Measurements from ENCODE around the gene GLCE.

The GLCE gene

DNA sequence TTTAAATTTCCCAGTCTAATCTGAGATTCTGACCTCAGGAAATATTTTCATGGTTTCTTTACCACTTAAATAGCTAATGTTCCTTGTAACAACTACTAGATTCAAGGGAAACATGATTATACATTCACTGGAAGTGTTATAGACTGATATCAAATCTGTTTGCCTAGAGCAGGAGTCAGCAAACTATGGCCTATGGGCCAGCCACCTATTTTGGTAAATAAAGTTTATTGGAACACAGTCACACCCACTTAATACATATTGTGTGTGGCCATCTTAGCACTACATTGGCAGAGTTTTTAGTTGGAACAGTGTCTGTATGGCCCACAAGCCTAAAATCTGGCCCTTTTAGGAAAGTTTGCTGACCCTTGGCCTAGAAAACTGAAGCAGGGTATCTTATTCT lies 50.1 kb downstream of the GLCE start:
- DNase-seq = no peak

DNA sequence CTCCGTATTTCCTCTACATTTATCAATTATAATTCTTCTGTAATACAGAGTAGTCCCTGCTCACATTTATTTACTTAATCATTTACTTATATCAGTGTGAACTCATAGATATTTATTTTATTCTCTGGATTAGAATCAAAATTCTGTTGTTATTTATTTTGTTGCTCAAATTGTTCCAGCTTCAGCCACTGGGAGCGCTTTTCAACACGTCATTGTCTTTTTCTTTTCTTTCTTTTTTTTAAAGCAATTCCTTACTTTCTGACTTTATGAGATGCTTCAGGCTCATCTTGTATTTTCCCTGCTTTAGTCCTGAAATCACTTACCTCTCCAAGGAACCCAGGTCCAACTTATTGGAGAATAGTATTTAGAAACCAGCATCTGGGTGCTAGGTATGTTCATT lies 53.4 kb downstream of the GLCE start:
- DNase-seq = no peak

DNA sequence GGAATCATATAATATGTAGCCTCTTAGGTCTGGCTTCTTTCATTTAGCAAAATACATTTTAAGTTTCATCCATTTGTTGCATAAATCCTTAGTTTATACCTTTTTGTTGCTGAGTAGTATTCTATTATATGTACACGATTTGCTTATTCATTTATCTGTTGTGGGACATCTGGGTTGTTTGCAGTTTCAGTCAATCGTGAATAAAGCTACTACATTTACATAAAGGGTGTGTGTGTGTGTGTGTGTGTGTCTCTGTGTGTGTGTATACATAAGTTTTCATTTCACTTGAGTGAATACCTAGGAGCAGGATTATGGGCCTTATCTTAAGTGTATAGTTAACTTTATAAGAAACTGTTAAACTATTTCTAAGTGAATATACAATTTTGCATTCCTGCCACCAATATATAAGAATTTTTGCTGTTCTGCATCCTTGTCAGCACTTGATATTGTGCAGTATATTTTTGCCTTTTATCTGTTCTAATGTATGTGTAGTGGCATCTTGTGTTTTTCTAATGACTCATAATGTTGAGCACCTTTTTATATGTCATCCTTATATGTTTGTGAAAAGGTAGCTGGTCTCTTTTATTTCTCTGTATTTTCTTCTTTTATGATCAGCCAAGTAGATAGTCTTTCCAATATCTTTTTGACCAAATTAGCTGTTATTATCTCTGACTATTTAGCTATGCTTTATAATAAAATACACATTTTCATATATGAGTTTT lies 55.0 kb downstream of the GLCE start:
- DNase-seq = no peak

DNA sequence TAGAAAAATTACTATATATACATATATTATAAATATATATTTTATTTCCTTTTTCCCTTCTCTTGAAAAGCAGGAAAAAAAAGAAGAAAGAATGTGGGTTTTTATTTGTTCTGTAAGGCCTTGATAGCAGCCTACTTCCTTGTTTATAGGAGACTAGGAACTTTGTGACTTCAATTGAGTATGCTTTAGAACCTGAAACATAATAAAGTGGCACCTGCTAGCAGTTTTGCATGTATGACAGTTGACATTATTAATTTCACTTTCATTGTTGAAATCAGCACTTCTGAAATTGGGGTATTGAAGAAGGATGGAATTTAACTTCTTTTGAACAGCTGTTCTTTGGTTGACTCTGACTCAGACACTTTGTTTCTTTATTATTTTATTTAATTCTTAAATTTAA lies 56.9 kb downstream of the GLCE start:
- DNase-seq = no peak

DNA sequence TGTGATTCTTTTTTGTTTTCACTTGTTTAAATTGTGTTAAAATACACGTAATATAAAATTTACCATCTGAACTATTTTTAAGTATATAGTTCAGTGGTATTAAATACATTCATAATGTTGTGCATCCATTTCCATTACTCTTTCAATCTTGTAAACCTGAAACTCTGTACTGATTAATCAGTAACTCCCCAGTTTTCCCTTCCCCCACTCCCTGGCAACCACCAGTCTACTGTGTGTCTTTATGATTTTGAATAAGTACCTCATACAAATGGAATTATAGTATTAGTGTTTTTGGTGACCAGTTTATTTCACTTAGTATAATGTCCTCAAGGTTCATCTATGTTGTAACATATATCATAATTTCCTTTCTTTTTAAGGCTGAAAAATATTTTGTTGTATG lies 59.3 kb downstream of the GLCE start:
- no peak for DNase-seq

DNA sequence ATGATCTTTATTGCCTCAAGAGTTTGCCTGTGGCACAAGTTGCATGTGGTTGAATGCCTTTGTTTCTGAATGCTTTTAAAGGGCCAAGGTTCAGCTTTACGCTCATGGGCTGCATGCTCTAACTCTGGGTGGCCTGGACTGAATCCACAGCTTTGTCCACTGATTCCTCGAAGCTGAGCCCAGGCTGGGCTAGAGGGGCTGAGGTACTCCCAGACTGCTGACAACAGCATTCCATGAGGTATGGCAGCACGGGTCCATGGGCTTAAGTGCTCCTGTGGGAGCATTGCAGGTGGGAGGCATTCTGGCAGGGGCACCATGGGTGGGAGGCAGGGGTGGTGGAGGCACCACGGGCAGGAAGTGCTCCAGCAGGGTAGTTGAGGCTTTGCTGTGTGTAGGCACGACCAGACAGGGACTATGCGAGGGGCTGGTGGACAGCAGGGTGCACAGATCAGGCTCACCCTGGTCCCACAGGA lies 61.6 kb downstream of the GLCE start:
- no peak for DNase-seq

DNA sequence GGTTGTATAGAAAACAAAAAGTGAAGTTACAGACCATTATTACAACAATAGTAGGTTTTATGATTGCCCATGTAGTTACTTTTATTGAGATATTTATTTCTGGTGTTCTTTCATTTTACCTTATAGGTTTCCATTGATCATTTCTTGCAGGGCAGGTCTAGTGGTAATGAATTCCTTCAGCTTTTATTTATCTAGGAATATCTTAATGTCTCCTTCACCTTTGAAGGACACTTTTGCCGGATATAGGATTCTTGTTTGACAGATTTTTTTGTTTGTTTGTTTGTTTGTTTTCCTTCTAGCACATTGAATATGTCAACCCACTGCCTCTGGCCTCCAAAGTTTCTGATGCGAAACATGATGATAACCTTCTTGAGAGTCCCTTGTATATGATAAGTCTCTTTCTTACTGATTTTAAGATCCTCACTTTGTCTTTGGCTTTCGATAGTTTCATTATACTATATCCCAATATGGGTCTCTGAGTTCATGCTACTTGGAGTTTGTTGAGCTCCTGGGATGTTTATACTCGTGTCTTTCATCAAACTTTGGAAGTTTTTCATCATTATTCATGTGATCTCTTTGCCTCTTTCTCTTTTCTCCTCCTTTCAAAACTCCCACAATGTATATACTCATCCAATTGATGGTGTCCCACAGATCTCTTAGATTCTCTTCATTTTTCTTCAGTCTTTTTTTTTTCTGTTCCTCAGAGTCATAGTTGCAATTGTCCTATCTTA lies 62.8 kb downstream of the GLCE start:
- DNase-seq = no peak

DNA sequence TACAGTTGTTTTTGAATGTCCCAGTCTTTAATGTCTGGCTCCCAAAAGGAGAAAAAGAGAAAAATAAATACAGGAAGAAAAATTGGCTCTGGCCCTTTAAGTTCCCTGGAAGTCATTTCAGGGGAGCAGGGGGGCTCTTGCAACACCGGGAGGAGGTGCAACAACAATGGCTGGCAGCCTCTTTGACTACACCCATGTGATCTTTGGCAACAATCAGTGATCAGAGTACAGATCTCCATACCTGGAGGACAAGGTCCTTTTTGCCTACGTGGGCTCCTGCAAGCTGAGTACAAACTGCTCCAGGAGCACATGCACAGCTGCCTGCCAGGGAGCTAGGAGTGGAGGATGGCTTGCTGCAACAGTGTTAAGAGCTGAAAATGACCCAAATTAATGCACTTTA lies 63.9 kb downstream of the GLCE start:
- DNase-seq = no peak

DNA sequence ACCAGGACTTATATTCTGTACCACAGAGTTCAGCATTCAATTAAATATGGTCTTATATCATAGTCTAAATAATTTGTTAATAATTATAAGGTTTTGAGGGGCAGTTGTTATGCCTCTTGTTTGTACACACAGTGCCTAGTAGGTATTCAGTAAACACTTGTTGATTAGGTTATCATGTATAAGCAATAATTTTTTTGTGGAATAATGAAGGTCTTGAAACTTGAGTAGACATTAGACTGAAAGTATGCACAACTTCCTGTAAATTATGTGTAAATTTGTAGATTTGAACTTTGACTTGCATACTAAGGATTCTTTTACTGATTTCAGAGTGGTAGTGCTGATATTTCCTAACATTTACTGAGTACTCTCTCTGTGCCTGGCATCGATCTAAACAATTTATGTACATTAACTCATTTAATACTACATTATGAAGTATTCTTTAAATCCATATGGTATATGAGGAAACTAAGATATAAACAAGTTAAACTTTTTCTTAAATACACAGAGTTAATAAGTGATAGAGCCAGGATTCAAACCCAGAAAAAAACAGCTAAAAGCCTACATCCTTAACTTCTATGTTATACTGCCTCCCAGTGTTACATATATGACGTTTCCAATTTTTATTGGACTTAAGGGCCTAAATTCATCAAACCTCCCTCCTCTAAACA lies 65.1 kb downstream of the GLCE start:
- no peak for DNase-seq

DNA sequence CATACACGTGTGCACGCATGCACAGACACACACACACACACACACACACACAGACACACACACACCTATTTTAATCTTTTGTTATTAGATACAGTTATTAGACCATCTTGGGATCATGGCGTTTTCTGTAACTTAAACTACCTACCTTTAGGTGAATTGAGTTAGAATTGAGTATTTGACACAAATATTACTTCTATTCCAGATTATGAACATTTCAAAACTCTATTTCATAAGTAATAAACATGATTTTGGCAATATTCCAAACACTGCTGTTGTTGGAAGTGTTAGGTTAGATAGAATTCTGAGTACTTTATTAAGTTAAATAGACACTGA lies 65.6 kb downstream of the GLCE start:
- no peak for DNase-seq

DNA sequence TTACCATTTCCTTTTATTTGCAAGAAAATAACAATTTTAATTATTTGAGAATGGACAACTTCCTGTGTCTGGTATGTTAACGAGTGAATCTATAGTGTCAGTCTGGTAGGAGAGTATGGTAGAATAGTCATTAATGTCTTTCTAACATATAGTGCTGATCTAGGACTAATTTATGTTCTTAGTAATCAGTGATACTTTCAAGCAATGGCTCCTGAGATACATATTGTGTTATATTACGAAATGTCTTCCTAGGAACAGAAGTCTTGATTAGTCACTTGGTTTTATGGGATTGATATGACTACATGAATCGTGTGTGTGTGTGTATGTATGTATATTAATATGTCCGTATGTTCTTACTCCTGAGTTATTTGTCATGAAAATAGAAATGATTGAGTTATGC lies 71.7 kb downstream of the GLCE start:
- DNase-seq = no peak

DNA sequence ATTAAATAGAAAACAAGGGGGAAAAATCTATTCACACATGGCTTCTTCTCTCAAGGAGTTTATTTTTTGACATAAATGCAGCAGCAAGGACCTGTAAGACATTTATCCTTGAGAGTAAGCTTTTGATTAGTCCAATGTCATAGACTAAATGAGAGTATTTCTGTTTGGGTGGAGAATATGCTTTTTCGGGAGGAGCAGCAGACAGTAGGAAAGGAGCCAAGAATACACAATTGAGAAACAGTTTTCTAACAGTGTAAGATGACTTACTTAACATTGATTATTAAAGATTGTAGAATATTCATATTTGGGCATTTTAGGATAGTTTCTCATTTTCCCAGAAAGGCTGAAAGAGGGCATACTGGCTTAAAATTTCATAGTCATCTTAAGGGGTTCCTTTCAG lies 72.3 kb downstream of the GLCE start:
- no peak for DNase-seq

DNA sequence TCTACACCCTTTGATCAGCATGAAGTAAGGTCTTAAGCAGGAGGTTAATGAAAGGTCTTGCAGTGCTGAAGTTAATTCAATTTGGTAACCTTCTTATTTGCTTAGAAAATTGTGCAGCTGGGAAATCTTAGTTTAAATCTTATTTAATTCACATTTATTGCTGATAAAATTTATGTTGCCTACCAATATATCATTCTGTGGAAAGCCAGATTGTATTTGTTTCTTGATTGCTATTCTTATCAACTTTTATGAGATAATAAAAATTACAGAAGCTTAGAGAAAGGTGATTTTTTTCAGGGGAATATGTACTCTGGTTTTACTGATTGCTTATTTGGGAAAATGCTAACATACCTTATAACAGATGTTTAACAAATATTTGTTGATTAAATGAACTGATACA lies 74.2 kb downstream of the GLCE start:
- DNase-seq = no peak

DNA sequence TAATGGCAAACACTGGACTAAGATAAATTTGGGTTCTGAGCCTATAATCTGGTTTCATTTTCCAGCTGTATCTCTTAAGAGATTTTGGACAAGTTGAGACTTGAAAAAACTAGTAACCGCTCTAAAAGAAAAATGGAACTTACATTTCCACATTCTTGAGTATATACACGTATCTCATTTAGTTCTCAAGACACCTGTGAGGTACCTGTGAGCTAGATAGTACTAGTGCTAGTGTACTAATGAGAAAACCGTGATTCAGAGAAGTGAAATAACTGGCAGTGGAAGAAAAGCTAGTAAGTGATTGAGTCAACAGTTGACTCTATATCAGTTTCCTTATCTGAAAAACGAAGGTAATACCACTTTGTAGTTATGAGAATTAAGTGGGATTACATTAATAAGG lies 76.1 kb downstream of the GLCE start:
- DNase-seq = no peak

DNA sequence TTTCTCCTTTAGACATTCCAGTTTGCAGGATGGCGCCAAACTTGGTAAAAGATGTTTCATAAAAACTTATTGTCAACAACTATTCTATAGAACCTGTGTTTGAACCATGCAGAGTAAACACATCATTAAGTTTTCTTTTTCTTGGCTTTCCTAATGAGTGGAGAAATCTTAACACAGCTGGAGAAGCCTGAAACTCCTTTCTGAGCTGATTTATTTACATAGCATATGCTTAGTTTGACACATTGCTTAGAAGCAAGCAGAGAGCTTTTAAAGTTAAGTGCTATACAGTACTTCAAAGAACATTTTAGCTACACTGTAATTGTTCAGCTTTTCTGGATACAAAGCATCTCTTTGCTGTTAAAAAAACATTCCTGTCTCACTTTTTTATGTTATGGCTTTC lies 77.3 kb downstream of the GLCE start:
- DNase-seq = no peak

DNA sequence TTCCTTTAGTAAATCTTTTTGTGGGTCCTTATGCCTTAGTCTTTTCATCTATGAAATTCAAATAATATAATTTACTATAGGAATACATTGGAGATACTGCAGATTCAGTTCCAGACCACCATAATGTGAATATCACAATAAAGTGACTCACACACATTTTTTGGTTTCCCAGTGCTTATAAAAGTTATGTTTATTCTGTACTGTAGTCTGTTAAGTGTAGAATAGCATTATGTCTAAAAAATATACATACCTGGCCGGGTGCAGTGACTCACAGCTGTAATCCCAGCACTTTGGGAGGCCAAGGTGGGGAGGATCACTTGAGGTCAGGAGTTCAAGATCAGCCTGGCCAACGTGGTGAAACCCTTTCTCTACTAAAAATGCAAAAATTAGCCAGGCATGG lies 84.4 kb downstream of the GLCE start:
- DNase-seq = no peak

DNA sequence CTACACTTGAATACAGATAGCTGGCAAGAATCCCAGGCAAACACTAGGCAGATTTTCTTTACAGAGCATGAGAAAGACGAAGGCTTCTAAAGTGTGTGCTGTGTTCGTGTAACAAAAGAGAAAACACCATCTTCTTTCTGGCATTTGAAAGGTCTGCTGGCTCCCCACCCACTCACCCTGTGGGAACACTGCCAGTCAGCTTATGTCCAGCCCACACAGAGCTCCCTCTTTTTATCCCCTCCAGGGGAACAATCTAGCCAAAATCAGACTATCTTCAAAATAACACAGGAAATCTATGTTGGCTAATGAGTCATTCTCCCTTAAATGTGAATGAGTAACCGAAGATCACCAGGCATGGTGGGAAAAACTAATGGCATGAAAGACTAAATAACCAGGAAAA lies 92.7 kb downstream of the GLCE start:
- DNase-seq = no peak

DNA sequence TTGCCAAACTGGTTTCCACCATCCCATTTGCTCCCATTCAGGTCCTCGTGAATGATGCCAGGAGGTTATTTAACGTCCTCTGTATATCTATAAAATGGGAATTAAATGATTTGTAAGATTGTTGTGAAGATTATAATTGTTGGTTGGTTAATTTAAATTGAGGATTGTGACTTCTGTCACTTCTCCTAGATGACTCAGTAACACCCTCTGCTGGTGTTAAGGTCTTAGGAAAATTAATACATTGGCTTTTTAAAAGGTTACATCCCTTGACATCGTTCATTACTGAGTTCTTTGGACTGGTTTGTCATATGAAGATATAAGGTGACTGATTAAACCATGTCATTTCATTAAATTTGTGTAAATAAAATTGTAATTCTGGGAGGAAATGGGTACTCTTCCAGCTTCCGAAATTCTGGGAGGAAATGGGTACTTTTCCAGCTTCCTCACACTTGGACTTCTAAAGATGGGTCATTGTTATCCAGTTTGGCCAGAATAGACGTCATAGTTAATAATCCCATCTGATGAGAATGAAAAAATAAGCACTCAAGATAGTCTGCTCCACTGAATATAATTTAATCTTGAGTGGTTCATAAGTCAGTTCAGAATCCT lies 105.0 kb downstream of the GLCE start:
- DNase-seq = peak; percentile 39

DNA sequence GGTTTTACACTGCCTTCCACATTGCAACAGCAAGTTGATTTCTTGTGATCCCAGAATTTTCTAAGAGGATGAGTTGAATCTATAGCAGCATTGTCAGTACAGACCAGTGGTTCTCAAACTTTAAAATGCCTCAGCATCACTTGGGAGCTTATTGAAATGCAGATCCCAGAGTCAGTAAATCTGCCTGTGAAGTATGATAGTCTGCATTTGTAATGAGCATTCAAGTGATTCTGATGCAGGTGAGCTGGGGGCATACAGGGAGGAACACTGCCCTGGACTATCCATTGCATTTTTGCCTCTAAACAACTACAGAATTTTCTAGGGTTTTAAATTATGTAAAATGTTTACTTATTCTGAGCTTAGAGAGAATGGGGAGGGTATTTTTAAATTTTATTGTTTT lies 110.8 kb downstream of the GLCE start:
- DNase-seq = no peak

DNA sequence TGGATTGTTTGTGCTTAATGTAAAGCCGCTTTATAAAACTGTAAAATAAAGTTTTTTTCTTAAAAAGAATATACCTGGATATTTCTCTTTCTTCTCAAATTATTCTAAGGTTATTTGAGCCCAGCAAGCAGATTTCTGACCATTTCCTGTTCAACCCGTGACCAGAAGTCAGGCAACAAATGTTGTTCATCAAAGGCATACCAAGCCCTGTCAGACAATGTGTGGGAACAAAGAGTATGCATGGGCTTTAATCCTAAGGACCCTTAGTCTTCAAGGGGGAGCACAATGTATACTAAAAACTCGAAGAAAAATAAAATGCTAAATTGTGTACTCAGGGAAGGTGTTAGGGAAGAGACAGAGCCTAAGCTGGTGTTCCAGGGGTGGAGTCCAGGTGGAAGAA lies 111.7 kb downstream of the GLCE start:
- DNase-seq = no peak

DNA sequence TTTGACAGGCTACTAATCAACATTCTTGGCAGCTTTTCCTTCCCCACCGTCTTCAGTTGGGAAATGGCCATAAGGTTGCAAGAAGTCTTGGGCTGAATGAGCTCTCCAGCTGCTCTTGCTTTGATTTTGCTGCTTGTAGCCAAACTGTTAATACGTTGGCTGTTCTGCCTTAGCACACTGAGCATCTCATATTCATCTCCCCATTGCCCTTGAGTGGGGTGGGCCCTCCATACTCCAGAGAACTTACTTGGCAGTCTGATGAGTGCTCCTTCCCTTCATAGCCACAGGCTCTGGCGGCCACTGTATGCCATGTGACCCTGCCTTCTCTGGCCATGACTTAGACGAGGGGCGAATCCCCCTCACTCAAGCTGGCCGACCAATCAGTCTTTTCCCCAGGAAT lies 112.5 kb downstream of the GLCE start:
- no peak for DNase-seq

DNA sequence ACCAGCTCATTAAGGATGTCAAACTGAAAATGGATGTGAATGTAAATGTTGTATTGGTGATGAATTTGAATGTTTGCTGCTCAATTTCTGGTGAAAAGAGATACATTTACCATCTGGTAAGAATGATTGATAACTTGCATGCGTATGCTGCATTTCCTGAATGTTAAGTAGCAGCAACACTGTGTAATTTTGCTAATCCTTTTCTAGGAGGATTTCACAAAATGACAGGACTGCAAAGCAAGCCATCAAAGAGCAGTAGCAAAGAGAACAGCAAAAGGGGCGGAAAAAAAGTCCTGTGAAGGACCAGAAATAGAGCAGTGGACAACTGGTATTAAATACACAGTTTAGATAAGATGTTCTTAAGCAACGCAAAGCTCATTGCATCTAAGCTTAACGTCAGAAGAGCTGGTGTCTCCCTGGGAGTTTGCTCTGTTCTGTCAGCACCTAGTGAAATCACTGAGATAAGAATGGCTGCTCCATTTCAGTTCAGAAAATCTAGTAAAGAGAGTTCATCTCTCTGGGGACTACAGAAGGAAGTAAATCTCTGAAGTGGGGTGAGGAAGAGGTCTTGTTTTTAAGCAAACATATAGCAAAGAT lies 114.7 kb downstream of the GLCE start:
- DNase-seq = no peak

DNA sequence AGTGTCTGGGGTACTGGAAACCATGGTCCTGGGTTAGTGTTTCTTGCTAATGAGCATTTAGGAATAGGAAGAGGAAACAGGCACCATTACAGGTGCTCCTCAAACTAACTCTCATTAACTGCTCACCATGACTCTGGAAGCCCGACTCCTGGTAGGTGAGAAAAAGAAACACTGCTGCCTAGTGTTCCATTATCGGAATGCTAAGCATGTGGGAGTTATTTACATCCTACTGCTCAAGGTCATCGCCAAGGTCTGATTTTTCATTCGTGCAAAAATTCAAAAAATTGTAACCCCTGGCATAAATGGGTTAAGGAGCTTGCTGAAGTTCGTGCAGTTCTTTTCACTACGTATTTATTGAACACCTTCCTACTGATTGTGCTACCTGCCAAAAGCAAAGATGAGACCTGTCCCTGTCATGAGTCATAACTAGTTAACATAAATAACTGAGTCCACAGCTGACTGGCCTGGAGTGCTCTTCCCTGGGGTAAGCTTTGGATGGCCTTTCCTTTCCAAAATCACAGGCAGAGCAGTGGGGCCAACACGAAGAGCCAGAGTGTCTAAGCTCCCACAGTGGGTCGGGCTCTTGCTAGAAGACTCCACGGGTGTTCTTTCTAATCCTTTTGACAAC lies 115.6 kb downstream of the GLCE start:
- DNase-seq = no peak

All from CD4-positive, alpha-beta T cell treated with Interleukin-12 subunit alpha and Interleukin-12 subunit beta, for 1 hour (primary cell).